HG02571 (cell line): ENCODE measurements around the gene LHFPL6.

ENCODE experiments used
- ATAC-seq: cut with Tn5 transposase; IDR thresholded peaks from one replicate; pipeline ENCODE4 v1.9.1; 2021; ENCODE audit warnings: mild to moderate bottlenecking, moderate library complexity; ENCODE audit not compliant: unreplicated experiment

LHFPL6 gene

GRCh38 chr13:39557285-39557955, 45.6 kb downstream of the LHFPL6 start:
- no peak for ATAC-seq

DNA sequence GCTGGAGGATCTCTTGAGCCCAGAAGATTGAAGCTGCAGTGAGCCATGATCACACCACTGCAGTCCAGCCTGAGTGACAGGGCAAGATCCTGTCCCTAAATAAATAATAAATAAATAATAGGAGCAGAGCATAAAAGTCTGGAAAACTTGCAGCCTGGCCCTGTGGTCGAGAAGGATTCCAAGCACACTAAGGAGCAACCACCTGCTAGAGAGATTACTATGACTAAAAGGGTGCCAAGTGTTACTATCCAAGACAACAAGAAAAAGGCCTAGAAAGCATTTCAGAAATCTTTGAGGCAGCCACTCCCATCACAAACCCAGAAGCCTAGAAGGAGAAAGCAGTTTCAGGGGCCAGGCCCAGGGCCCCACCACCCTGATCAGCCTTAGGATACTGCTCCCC, 46.1 kb downstream of the LHFPL6 start:
- ATAC-seq: no peak

GRCh38 chr13:39554371-39554770, 48.6 kb downstream of the LHFPL6 start:
- ATAC-seq: no peak

- ATAC-seq: no peak
Measured at GRCh38 chr13:39552246-39552645, 50.7 kb downstream of the LHFPL6 start.

GRCh38 chr13:39550931-39551330, 52.1 kb downstream of the LHFPL6 start:
- no peak for ATAC-seq

DNA sequence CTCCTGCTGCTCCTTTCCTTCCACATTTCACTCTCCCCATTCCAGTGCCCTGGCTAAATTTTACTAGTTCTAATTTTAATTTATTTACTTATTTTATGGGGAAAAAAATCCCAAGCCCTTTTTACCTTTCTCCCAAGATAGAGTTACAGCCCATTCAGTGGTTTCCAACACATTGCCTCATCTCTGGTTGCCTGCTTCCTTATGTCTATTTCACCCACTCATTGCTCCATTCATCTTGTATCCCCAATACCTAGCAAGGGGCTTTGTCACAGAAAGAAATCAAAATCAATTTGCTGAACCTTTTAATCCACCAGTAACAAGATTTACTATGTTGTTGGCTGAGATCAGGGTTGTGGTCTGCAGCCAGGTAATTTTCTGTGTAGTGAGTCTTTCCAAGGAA, 55.9 kb downstream of the LHFPL6 start:
- ATAC-seq: no peak

DNA sequence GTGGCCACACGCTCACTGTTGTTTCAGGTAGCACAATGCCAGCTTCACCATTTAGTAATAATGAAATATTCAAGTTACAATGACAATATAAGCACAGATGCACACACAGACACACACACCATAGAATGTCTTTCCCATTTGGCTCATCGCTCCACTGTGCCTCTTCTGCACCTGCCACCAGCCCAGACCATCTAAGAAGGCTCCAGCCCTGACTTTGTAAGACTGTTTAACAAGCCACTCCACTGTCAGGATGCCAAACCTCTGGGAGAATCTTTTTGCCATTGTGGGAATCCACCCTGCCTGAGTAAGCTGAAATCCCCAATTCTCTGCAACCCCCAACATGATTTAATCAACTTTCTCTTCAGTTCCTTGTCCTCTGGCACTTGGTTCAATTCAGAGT, 60.6 kb downstream of the LHFPL6 start:
- ATAC-seq: no peak

DNA sequence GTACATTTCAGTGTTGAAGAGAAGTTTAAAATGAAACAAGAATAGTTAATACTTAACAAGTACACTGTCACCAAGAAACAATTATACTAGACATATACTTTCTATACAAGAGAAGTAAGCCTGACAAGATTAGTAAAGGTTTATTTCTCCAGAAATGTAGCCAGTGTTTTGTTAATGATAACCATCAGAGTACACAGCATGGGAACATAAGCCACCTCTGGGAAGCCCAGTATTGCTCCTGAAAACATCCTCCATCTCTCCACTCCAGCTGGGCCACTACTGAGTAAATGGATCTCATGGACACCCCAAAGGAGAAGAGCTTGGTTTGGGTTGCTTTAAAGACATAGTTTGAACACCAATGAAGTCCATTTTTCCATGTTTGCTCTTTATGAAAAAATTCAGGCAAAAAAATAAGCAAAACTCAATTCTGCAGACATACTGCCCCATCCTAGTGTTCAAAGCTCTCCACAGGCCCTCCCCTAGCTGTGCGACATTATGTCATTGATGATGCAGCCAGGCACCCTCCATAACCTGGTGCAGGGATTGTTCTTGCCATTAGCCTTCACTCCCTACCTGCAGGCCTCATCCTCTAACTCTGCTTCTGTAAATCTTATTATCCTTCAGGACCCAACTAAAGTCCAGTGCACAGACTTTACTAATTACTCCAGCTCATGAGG, 61.9 kb downstream of the LHFPL6 start:
- no peak for ATAC-seq

DNA sequence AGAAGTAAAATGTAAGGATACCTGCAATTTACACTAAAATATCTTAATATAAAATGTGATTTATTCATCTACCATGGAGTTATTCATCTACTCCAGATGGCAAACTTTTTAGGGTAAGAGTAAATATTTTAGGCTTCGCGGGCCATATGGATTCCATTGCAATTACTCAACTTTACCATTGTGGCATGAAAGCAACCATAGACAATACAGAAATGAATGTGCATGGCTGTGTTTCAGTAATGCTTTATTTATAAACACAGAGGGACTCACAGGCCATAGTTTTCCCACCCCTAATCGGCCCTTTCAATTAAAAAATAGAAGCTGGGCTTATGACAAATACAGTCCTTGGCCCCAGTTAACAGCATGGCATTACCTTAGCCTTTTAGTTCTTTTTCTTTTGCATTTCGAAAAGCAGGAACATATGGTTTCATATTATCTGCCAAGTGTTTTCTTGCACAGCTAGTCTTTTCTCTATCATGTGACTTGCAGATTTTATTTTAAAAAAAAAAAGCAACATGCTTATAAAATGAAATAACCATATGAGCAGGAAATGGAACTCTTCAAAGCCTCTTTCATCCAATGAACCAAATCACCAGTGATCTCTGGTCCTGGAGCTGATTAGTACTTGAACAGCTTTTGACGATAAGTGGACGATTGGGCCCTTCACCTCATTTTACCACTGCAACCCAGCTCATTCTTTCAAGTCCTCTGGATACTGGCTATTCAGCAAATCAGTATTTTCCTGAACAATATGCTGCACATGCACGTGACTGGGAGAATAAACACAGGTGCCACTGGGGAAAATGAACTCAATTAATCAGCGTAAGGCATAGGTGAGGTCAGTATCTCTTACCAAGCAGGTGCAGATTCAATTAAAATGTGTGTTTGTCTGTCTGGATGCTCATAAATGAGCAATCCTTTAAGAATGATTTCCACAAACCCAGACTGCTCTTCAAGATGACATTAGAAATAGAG, 63.9 kb downstream of the LHFPL6 start:
- ATAC-seq: no peak

DNA sequence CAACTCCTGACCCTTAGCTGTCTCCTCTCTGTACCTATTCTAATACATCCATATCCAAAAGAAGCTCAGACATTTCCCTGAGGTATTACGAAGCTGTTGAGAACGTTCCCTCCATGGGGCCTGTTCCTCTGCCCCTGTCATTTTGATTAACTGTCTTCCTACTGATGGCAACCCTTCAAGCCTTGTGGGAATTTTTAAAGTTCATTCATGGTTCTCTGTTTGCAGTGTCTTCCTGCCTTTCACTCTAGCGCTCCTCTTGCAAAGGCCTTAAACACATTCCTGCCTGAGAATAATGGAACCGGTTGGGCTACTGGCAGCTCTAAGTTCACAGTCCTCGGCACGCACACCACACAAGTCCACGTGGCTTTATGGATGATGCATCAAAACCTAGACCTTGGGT, 66.1 kb downstream of the LHFPL6 start:
- no peak for ATAC-seq

DNA sequence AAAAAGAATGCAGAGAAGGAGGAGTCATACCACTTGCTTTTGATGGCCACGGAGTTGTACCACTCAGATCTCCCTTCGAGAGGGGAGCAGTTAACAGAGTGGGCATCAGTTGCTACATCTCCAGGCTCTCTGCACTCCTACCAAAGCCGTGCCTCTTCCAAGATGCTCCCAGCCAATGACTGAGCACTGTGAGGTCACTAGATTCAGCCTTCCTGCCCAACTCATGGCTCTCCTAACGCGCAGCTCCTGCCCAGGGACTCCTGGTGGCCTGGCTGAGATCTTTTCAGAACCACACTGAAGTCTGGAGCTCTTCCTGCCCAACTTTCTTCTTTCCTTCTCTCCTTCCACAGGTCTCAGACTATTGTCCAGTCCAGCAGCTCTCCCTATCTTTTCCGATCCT, 66.7 kb downstream of the LHFPL6 start:
- ATAC-seq: no peak

- ATAC-seq: no peak
Measured at GRCh38 chr13:39533651-39534150, 69.3 kb downstream of the LHFPL6 start.

DNA sequence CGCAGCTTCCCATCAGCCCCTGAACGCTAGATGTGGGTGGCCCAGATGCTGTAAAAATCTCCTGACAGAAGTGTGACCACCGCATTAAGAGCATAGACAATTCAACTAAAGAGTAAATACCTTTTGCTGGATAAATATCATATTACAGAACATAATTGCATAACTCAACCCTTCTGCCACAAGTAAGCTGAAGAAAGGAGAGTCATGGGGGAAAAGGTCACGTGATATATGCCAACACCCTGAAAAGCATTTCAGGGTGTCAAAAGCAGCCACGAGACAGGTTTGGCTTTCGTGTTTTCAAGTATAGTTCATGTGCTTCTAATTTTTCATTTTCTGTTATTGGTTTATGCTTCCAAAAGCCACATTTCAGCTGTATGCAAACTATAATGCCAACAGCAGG, 71.3 kb downstream of the LHFPL6 start:
- no peak for ATAC-seq

DNA sequence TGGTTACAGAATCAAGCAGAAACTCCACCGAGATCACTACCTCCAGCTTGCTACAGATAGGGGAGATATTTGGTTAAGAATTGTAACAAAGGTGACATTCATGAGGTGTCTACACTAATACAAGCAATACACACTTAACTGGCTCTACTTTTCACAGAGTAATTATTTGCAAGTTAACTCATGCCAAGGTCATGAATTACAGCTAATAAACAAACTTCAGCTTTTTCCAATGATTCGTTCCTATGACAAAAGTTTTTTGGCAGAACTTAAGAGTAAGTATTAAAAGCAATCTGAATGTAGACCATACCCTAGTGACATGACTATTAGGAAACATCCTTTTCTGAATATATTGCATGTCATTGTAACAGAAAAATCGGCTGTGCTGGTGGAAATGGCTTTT, 72.1 kb downstream of the LHFPL6 start:
- ATAC-seq: no peak

GRCh38 chr13:39528661-39528980, 74.4 kb downstream of the LHFPL6 start:
- ATAC-seq: no peak

DNA sequence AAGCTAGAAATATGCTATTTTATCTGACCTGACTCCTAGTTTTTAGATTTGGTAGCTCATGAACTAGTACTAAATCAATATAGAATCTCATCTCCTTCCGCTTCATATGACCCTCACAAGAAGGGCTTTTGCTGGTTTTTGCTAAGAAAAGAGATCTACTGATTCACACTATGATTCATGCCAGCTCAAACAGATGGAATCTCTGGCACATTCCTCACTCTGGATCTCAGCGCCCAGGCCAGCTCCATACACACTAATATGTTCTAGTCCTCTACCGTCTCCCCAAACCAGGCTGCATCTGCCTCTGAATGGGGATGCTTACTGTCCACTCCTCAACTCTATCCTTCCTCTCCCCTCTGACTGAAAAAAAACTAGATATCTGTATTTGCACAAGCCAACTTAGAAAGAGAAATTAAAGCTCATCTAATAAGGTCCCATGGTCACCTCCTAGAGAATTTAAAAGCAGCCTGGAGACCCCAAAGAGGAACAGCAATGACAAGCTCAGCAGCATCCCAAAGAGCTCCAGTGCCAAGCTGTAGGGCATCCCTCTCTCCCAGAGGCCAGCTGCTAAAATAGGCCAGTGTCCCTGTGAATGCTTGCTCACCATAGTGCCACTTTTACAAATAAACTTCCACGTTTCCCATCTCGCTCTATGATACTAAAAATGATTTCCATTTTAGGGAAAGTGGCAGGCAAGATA, 74.9 kb downstream of the LHFPL6 start:
- no peak for ATAC-seq

GRCh38 chr13:39527301-39527700, 75.7 kb downstream of the LHFPL6 start:
- ATAC-seq: no peak

GRCh38 chr13:39526499-39526898, 76.5 kb downstream of the LHFPL6 start:
- ATAC-seq: no peak

DNA sequence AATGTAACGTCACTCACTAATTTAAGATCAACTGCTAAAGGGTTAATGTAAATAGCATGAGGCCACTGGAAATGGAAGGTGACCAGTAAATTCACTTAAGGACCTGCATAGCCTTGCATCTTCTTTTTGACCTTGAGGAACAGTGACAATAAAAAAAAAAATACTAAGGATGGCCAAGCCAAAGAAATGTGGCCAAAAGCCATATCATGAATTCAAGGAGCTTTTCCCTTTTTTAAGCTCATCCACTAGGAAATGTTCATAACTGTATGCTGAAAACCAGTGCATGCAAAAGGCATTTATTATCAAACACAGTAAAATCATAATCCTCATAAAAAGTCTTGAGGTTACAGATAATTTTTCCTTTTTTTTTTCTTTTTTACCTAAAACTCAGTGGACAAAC, 77.5 kb downstream of the LHFPL6 start:
- ATAC-seq: no peak

- ATAC-seq: no peak
Measured at GRCh38 chr13:39524795-39525194, 78.2 kb downstream of the LHFPL6 start.

DNA sequence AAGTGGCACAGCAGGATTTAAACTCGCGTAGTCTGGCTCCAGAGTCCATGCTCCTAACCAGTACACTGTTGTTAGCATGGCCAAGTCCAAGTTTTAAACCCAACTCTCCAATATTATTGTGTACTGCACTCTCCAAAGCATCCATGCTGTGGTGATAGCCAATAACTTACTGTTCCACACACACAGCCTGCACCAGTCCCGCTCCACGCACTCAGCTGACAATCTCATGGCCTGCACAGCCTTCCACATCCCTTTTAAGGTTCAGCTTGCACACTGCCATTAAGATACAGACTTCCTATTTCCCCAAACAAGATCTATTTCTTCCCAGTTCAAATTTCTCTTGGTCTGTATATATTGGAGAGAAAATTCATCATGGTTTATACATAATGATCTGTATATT, 80.7 kb downstream of the LHFPL6 start:
- no peak for ATAC-seq
